NCI-H82 treated with DMSO at 0.1 percent for 48 hours (cell line): ENCODE measurements around the gene IGF1.
A peak's percentile ranks its signal among the peaks of the same experiment; 100 is the strongest.

Experiments used
- DNase-seq: peaks from one replicate; lab custom pipeline; 2025; ENCODE audit not compliant: unreplicated experiment; lab: John Stamatoyannopoulos, UW

The IGF1 gene

DNA sequence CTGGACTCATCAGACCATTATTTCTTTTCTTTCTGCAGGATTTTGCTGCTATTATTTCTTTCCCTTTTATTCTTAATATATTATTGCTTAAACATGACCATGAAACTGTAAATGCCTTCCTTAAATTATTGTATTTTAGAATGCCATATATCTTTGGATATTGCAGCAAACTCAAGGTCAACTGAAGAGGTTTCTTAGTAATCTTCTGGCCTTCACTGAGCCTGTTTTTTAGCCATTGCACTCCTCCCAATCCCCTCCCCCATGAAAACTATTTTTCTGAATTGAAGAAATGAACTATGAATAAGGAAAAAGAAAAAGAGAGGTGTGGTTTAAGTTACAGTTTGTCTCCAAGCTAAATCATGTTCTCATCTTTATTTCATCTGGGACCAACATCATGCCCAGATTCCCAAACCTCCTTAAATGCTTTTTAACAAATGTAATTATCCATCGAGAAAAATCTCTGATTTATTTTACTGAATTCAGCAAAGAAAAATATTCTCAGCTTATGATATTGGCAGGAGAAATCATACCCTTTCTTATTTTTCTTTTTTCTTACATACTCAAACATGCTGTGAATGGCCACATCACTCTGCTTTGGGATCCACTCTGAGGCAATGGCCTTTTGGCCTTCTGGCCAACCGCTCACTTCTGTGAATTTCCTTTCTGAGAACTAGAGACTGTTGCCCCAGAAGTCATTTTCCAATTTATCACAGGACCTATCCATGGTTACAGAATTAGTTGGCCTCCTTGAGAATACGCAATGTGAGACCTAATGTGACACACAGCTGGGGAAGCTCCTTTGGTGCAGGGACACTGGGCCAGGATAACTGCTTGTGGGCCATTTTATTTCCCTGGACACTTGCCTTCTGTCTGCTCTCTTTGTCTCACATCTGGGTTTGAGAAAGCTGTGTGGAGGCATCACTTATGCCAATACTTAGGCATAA lies 50.9 kb downstream of the IGF1 start:
- no peak for DNase-seq

DNA sequence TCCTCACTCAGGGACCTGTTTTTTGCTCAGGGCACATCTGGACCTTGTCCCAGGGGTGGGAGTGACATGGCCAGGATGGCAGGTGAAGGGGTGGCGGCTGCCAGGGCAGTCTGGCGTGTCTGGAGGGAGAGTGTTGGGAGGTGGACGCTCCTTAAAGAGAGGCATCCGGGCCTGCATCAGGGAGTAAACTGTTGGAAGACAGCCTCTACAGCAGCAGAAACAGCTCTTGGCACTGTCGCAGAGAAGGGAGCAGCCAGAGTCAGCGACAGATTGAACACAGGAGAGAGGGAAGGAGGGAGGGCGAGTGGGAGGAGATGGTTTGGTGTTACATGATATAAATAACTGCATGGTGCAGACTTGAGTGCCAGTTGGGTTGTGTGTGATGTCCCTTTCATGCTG lies 52.8 kb downstream of the IGF1 start:
- DNase-seq = no peak

DNA sequence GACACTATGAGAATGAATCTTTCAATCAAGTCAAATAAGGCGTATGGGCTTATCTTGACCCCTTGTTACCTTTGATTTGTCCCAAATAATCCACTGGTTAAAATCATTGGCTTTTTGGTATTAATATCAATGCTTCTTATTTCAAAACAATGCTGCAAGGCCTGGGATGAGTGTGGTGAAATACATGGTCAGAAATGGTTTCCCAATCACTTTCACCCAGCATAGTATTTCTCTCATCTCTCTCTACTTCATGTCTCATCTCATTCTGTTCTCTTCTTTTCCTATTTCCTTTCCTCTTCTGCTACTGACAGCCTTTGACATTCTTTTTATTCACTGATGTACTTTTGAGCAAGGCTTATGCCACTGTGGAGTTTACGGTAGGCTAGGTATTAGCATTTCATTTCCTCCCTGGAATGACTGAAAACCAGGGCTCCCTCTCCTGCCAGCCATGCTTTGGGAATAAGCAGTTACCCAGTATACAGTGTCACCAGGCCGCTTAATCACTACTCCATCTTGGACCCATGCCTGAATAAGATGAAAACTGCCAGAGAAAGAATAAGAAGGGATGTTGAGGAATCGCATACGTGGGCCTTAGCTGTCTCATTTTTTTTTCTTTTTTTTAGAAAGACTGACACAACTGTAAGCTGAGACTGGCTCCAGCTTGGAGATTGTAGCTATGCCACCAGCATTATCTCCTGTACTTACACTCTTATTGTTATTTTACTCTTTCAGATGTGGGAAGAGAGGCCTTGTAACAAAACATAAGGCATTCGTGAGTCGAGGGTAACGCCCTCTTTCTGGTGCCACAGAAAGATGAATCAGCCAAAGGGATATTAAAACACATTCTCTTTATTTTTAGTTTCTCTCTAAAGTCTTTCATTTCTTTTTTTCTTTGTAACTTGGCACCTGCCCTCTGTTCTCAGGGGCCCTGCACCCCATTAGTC lies 53.5 kb downstream of the IGF1 start:
- no peak for DNase-seq

DNA sequence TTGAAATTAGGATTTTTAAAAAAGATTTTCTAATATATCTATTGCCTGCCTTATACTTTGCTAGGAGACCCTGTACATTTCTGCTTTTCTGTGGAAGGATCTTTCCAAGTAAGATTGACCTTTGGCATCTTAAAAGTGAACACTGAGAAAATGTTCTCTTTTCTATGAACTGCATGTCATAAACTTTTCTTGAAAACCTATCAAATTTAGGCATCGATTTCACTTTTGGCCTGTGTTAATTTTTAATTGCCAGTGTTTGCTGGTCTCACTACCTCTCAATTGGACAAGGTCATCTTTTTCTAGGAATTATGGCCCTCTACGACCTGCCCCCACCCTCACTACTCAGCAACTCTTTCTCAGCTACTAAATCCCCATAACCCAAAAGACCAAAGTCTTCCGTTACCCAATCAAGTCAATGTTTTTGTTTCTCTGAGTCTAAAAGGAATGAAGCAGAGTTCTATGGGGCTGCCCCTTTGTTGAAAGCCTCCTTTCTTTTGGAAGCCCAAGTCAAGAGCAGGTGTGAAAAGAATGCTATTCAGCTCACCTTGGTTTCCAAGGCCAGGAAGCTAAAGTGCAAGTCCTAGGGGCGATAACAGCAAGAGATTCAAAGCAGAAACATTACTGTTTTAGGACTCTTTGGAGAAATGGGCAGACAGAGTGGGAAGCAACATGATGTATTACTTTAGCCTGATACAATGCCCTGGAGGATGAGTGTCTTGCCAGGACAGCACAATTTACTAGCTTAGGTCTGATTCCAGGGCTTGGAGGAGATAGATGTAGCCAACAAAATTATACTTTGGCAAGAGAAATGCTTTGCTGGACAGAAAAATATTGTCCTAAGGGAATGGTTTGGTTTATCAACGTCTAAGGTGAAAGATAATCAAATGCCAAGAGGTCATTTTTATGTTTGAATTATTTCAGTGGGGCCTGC lies 55.0 kb downstream of the IGF1 start:
- no peak for DNase-seq

DNA sequence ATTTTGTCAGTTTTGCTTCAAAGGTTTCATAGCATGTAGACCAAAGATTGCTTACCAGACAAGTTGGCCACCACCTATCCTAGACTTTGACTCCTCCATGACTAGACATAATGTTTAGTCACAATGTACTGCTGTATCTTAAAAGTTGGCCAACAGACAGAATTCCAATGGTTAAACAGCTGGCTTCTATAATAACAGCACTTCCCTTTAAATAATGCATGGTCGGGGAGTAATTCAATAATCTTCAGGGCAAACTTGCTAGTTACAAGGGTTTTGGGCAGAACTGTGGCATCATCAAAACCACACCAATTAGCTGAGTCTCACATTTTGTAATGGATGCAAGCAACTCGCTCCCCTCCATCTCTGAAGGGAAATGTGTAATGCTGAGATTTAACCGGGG lies 56.9 kb downstream of the IGF1 start:
- no peak for DNase-seq

DNA sequence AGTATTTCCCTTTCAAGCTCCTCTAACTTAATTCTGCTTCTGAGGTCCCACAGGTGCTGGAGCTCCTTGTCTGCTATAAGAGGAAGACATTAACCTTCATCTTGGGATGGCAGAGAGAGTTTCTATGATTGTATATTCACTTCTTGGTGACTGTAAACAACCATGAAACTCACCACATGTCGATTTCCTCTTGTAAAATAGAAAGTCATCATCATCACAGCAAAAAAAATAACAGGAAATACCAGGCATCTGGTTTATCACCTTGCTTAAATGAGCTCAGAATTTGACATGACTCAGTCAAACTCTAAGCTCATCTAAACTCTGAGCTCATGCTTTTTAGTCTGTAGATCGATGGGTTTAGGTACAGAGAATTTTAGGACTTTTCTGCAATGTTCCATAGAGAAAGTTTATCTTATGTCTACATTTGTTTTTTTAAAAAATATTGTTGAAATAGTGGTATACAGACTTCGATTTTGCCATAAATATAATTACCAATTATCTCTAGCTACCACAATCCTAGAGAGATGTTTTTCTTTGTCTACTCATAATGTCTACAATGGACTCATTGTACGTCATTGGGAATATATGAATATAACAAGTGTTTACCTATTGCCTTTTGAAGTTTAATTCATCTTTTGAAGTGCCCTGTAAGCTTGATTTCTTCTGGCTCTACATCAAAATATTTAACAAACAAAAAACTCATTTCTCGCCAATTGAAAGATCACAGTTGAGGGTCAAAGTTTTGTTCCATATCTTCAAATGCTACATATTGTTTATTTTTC lies 58.4 kb downstream of the IGF1 start:
- no peak for DNase-seq

DNA sequence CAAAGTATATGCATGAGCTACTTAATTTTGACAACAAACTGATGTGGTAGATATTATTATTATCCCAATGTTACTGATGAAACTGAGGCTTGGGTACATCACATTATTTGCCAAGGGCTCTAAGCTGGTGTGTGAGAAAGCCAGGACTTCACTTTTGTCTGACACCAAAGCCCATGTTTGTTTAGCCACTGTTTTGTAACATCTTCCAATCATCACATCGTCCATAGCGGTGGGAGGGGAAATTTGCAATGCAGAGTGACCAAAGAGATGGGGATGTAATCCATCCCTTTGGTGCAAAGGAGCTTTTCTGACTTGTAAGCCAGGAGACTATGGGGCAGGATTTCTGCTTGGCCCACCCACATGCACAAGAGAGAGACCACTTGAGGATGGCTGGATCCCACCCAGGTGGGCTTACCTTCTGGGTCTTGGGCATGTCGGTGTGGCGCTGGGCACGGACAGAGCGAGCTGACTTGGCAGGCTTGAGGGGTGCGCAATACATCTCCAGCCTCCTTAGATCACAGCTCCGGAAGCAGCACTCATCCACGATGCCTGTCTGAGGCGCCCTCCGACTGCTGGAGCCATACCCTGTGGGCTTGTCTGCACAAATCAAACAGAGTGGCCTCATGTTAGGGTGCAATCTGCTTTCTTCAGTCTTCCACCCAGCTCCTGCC lies 61.1 kb downstream of the IGF1 start:
- DNase-seq = no peak

DNA sequence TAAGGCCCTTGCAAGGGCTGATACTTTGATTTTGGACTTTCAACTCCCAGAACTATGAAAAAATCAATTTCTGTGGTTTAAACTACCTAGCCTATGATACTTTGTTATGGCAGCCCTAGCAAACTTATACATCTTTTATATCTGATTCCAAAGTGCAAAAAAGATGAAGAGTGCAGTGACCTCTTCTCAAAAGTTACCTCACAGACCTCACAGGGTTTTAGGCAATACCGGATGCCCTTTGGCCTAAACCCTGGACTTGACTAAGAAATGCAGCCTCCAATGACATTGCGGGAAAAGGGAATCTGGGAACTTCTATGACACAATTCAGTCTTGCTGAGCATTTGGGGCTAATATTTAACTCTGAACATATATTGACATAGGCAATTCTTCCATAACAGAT lies 63.3 kb downstream of the IGF1 start:
- DNase-seq = no peak

DNA sequence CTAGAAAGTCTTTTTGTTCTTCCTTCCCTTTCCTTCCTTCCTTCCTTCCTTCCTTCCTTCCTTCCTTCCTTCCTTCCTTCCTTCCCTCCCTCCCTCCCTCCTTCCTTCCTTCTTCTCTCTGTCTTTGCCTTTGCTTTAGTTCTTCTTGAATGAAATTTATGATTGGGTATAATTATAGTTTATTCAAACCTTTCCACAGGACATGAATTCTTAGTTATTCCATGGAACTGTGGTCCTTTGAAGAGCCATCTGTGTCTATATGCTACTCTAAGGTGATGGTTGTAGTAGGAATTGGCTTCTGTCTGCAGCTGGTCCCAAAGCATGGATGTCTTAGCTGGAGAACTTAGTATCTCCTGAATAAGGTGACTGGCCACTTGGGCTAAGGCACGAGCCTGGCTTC lies 64.8 kb downstream of the IGF1 start:
- DNase-seq = no peak

DNA sequence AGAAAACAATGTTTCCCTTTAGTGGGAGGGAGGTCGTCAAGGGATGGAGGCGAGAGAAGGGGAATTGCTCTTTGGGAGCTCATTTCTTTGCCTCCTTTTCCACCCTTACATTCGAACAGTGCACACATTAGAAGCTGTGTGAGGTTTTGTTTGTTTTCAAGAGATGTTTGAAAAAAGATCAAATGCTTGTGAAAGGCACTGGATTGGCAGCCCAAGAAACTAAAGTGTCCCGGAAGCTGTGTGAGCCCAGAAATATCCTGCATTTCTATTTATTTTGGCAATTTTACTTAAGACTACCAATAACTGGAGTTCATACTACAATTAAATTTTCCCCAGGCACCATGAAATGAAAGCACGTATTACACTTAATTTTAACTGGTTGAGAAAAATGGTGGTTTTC lies 67.0 kb downstream of the IGF1 start:
- DNase-seq = no peak

DNA sequence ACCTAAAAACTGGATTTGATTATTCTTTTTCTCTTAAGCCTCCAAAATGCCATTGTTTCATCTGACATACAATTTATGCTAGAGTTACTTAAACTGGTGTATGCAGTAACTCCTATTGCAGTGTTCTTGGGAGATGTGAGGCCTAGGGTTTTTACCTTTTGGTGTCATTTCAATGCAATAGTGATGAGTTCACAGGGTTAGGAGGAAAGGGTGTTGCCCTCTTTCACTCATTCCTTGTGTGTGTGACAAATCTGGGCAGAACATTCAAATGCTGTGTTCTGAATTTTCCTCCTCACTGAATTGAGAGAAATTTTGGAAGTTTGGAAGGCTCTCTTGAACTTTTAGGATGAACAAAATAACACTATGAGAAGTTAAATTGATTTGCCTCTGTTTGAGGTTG lies 69.9 kb downstream of the IGF1 start:
- DNase-seq = no peak

DNA sequence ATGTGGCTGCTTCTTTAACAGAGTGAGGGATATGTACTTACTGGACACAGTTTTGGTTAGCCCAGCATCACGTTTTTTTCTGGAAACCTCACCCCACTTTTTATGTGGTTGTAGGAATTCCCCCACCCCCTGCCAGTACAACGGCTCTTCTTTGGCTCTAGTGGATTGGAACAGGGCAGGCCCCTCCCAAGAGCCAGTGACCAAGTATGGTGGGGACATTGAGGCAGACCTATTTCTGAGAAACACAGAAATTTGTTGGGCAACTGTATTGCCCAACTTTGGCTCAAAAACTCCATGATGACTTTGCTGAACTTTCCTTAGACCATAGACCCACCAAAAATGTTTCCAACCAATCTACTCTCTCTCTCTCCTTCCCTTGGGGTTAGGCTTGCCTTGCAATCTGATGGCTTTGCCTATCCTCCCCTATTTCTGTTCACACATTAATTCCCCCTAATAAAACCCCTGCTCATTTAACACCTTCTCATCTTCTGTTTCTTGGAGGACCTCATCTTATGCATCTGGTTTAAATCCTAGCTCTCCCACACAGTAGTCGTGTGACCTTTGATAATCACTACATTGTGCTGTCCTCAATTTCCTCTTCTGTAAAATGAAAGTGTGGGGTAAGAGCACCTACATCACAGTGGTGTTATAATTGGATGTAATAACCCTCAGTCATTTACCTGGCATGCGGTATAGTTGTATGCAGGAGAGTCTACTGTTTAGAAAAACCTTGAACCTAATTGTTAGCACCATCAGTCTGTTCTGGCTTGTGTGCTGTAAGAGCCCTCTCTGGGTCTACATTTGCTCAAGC lies 71.7 kb downstream of the IGF1 start:
- no peak for DNase-seq

DNA sequence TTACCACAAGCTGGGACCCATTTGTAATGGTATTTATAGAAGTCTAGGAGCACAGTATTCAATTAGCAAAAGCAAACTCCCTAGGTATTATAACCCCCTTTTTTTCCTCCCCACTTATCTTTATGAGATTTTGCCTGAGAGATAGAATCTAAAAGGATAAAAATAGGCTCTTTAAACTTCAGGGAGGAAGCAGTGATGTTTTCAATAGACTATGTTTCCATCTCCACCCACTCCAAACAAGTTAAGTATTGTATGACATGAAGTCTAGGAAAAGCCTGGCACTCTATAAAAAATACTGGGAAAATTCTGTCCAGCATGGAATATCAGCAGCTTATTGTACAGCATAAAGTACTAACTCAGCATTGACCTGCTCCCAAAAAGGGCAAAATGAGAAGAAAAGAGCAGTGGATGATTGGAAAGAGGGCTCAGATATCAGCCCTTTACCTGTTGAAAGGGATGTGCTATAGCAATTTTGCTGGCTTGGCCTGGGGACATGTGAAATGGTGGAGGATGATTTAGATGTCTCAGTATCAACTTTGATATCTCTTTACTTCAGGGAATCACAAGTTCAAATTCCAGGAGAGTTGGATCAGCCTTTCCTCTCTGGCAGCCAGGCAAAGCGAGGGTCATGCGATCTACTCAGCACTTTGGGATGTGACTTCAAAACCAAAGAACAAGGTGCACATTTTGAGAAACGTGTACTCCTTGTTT lies 72.4 kb downstream of the IGF1 start:
- DNase-seq = no peak

DNA sequence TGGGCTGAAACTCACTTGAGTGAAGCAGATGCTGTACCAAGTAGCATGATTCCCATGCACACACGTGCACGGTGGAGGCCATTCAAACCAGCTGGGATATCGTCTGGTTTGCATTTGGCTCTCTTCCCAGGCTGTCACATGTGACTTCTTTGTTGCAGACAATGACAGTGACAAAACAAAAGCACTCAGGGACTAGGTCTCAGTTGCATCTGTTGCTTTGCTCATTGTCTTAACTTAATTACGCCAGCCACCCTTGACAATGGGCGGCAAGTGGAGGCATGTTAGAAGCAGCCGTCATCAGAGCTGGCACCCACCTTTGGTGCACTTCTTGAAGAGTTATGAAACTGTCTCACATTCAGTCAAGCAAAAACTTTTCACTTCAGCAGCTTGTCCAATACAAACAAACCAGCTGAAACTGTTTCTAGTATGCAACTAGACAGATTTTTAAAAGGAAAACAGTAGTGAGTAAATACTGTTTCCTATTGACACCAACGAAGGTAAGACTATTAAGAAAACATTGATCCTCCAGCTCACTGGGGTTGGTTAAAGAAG lies 74.3 kb downstream of the IGF1 start:
- peak; percentile 20 for DNase-seq

DNA sequence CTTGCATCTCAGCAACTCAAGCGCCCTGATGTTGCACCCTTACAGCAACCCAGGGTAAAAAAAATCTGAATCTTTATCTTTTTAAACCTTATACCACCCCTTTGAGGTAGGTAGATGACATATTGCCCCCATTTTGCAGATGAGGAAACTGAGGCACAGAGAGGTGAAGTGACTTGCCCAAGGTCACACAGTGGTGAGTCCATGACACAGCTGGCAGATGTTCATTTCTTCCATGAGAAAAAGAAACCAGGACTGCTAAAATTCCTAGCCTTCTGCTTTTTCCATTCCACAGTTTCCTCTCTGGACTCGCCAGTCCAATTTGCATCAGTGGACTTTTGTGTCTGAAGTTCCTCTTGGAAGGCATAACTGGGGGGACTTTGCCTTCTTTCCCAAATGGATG lies 79.3 kb downstream of the IGF1 start:
- no peak for DNase-seq

DNA sequence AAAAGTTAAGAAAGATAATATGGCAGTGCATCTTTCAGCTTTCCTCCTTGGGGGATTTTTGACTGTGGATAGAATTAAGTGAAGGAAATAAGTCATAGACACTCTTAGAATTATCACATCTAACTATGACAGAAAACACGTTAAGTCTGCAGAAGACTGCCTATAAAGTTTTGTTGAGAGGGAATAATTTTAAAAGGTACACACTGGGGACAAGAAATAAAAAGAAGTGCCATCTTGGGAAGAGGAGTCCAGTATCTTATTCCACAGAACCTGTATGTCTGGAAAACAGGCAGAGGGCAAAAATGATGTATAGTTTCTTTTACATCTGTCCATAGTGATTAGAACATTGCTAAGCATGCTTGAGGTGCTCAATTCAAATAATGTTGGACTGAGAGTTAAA lies 80.7 kb downstream of the IGF1 start:
- no peak for DNase-seq

DNA sequence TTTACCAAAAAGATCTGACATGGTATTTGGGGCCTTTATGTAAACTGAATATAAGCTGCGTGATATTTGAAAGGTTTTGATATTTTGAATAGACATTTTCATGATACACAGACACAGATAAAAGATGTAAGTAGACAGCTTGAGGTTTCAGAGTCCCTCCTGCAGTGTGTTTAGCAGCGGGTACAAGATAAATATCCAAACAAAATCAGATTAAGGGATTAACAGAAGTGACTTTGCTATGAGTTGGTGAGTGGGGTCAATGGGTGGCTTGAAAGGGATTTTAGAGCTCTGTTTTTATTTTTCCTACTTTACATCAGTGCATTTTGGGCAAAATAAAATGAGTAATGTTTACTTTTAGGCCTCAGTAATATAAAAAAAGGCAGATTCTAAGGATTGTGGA lies 84.1 kb downstream of the IGF1 start:
- DNase-seq = peak; percentile 95

DNA sequence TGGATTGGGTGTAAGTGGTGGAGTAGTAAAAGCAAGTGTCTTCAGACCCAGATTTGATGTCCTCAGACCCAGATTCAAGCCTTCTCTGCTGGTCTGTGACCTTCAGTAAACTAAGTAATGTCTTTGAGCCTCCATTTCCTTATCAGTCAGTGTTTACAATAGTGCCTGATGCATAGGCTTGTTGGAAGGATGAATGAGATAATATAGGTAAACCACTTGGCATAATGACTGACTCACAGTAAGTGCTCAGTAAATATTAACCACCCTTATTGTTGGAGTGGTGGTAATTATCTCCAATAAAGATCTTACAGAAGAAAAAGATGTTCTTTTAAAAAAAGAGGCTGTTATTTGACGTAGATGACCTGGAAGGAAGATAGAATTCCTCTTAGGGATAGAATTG lies 86.2 kb downstream of the IGF1 start:
- DNase-seq = no peak
